ENCODE data around the gene RBMS1.

DNA sequence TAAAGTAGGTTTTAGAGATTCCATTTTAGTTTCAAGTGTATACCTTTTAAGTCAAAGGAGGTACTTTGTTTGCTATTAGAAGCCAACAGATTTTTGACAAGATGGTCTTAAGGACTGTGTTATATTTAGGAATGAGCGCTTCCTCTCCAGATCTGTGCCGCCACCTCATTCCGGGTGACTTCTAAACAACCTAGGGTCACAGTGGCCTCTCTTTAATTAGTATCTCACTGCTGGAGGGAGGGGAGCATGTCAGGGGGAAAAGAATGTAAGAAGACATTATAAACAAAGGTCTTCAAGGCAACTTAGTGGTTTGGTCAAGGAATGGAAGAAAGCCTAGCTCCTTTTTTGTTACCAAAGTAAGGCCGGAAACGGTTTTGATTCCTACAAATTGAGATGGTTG lies 67.0 kb downstream of the RBMS1 start:
- TF ChIP-seq, protein P1, sequence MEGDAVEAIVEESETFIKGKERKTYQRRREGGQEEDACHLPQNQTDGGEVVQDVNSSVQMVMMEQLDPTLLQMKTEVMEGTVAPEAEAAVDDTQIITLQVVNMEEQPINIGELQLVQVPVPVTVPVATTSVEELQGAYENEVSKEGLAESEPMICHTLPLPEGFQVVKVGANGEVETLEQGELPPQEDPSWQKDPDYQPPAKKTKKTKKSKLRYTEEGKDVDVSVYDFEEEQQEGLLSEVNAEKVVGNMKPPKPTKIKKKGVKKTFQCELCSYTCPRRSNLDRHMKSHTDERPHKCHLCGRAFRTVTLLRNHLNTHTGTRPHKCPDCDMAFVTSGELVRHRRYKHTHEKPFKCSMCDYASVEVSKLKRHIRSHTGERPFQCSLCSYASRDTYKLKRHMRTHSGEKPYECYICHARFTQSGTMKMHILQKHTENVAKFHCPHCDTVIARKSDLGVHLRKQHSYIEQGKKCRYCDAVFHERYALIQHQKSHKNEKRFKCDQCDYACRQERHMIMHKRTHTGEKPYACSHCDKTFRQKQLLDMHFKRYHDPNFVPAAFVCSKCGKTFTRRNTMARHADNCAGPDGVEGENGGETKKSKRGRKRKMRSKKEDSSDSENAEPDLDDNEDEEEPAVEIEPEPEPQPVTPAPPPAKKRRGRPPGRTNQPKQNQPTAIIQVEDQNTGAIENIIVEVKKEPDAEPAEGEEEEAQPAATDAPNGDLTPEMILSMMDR (conservative IDR thresholded peaks at IDR 0.05; ENCODE audit: low read depth, low read length), result no peak
- no peak for TF ChIP-seq EZH2 (IDR thresholded peaks at IDR 0.05; ENCODE audit: low read length, unreplicated experiment)
